Activated CD8-positive, alpha-beta memory T cell treated with anti-CD3 and anti-CD28 coated beads, Interleukin-2, amount 10 ng/mL, durations not matched to agents 7 days and 5 days (primary cell): ENCODE results near the gene CLMN. TPM values are rescaled to one million over a fixed set of nuclear protein-coding genes. Genes with fewer than 3 reads are reported as not detected.

Source experiments
- ATAC-seq: fragments of 150-1000 bp; cut with Tn5 transposase; one replicate; pipeline ENCODE4 v1.10.0; 2021; ENCODE audit warnings: moderate library complexity
- CTCF ChIA-PET: fragments of 350-600 bp; sonication (Branson Sonifier 250); formaldehyde crosslinking; loops from one replicate; lab custom pipeline; 2021; ENCODE audit warnings: antibody characterized with exemption; lab: Charles Lee
- DNase-seq: peaks from one replicate; pipeline ENCODE4 v3.0.0-alpha.2; 2020
- H3K27ac Mint-ChIP-seq: one replicate; pipeline ENCODE4 v1.8.0; 2021; ENCODE audit warnings: mild to moderate bottlenecking, mixed read lengths
- H3K27me3 Mint-ChIP-seq: one replicate; pipeline ENCODE4 v1.8.0; 2021; ENCODE audit warnings: mixed read lengths
- H3K36me3 Mint-ChIP-seq: one replicate; pipeline ENCODE4 v1.8.0; 2021; ENCODE audit warnings: mild to moderate bottlenecking, mixed read lengths
- H3K4me1 Mint-ChIP-seq: one replicate; pipeline ENCODE4 v1.8.0; 2021; ENCODE audit warnings: mixed read lengths
- H3K4me3 Mint-ChIP-seq: one replicate; pipeline ENCODE4 v1.8.0; 2021; ENCODE audit warnings: mild to moderate bottlenecking, moderate library complexity, mixed read lengths
- H3K9me3 Mint-ChIP-seq: one replicate; pipeline ENCODE4 v1.8.0; 2022; ENCODE audit warnings: low read depth, mixed read lengths
- total RNA-seq, 2 experiments: library from RNA; stranded (reverse); gene quantifications; one replicate each; pipeline ENCODE4 v1.2.3, GENCODE V29; 2021

Gene CLMN
- total RNA-seq, 2 experiments from 2014 or later: 0.42 to 0.91 TPM

GRCh38 chr14:95246870-95247269 lies 72.8 kb downstream of the CLMN start:
- peaks cover 30% of the 10 kb centered on the region for H3K27me3 Mint-ChIP-seq
- no peaks in the 10 kb centered on the region for H3K9me3 Mint-ChIP-seq
- H3K4me3 Mint-ChIP-seq: no peak overlapping the region
- no peak overlapping the region for H3K27ac Mint-ChIP-seq
- ATAC-seq (no peak), DNase-seq (no peak)
- H3K36me3 Mint-ChIP-seq: no peaks in the 10 kb centered on the region
- CTCF ChIA-PET: no interaction called here
- no peaks in the 10 kb centered on the region for H3K4me1 Mint-ChIP-seq

DNA sequence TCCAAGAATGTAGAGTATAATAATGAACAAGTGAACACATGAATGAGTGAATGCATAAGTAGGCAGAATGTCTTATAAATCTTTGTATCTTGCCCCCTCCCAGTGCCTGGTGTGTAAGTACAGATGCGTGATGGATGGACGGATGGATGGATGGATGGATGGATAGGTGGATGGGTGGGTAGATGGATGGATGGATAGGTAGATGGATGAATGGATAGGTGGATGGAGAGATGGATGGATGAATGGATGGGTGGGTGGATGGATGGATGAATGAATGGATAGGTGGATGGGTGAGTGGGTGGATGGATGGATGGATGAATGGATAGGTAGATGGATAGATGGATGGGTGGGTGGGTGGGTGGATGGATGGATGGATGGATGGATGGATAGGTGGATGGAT lies 74.4 kb downstream of the CLMN start:
- CTCF ChIA-PET: no interaction called here
- Mint-ChIP-seq H3K27ac (no peak overlapping the region), H3K4me1 (no peaks in the 10 kb centered on the region), H3K4me3 (no peak overlapping the region), H3K27me3 (peaks cover 19% of the 10 kb centered on the region), H3K9me3 (no peaks in the 10 kb centered on the region), H3K36me3 (no peaks in the 10 kb centered on the region)
- DNase-seq (no peak), ATAC-seq (no peak)

DNA sequence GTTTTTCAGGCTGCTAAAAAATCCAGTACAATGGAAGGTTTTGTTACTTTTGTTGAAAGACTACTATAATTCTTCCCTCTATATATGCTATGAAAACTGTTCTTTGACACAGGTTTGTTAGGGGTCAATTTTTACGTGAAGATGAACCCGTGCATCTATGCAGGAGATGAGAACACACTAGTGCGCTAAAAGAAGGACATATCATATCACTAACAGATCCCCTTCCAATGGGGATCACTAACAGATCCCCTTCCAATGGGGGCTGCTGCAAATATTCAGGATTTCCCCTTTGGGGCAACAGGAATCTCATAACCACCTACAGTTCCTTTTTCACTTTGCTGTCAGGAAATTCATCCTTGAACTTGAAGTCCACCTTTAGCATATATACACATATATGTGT lies 75.1 kb downstream of the CLMN start:
- Mint-ChIP-seq H3K4me3 (no peak overlapping the region), H3K36me3 (no peaks in the 10 kb centered on the region), H3K27ac (no peak overlapping the region)

DNA sequence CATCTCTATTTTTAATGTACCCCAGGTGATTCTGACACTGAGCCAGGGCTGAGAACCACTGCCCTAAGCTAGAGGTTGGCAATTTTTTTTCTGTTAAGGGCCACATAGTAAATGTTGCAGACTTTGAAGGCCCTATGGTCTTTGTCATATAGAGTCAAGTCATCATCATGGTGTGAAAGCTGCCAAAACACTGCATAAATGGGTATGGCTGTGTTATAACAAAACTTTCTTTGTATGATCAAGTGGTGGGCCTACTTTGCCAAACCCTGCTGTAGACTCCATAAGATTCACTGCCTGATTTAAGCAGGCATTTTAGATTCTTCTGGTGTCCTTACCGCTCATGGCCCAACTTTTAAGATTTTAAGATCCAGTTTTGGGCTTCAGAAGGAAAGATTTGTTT lies 76.8 kb downstream of the CLMN start:
- DNase-seq: no peak
- H3K4me1 Mint-ChIP-seq: no peaks in the 10 kb centered on the region
- H3K36me3 Mint-ChIP-seq: no peaks in the 10 kb centered on the region
- CTCF ChIA-PET: no interaction called here
- no peak overlapping the region for H3K4me3 Mint-ChIP-seq
- no peak for ATAC-seq
- peaks cover 4% of the 10 kb centered on the region for H3K27me3 Mint-ChIP-seq
- no peaks in the 10 kb centered on the region for H3K9me3 Mint-ChIP-seq
- no peak overlapping the region for H3K27ac Mint-ChIP-seq

More for the DNA sequence above, 75.1 kb downstream of the CLMN start:
- CTCF ChIA-PET: no interaction called here
- no peak for ATAC-seq
- Mint-ChIP-seq H3K9me3 (no peaks in the 10 kb centered on the region), H3K4me1 (no peaks in the 10 kb centered on the region), H3K27me3 (peaks cover 11% of the 10 kb centered on the region)
- no peak for DNase-seq

DNA sequence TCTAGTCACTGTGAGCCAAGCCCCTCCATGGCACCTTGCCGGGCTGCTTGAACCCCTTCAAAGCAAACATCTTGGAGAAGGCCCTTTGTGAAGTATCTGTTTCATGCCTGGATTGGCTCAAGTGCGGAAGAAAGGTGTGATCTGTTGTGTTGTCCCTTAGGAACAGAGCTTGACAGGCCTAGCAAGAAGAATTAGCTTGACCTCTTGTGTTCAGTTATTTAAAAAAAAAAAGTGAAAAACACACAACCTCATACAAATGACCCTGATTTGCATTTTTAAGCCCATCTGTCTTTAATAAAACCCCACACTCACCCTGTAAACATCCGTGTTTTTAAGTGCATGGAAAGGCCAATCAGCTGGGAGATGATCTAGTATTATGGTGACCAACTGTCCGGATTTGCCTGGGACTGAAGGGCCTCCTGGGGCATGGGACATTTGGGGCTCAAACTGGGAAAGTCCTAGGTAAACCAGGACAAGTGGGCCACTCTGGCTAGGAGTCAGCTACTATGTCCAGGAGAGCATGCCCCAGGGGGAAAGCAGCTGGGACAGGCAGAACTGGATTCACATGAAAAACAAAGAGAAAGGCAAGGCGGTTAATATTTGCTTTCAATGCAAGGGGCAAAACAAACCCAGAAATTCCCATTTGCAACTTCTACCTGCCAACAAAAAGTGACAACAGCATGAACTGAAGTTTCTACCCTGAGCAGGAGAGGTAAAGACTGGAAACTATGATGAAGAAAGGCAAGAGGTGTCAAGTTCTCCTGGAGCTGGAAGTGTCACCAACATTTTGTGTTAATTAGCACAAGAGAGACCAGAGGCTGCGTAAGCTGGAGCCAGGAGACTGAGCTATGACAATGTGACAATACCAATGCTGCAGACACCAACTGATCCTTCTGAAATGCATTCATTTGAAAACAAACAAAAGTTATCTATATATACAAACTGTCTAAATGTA lies 78.6 kb downstream of the CLMN start:
- no peak overlapping the region for H3K27ac Mint-ChIP-seq
- CTCF ChIA-PET: no interaction called here

GRCh38 chr14:95238487-95239298 lies 81.0 kb downstream of the CLMN start:
- no peak overlapping the region for H3K27ac Mint-ChIP-seq
- no peaks in the 10 kb centered on the region for H3K27me3 Mint-ChIP-seq
- CTCF ChIA-PET: no interaction called here

More for the DNA sequence above, 78.6 kb downstream of the CLMN start:
- DNase-seq (no peak), ATAC-seq (no peak)
- Mint-ChIP-seq H3K27me3 (no peaks in the 10 kb centered on the region), H3K36me3 (no peaks in the 10 kb centered on the region), H3K4me3 (no peak overlapping the region), H3K4me1 (no peaks in the 10 kb centered on the region), H3K9me3 (no peaks in the 10 kb centered on the region)

DNA sequence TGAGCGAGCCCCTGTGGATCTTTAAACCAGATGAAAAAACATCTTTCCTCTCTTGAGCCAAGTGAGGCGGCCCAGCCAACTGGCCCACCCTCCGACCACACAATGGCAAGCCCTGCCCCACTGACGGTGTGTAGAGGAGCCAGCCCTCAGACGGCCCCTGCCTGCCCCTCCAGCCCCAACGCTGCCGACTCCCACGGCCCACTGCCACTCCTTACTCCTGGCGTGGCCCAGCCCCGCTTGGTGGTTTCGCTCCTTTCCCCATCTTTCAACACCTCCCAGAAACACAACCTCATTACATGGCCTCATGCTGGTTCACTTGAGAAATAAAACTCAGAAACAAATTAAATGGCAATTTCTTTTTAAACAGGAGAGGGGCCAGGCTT lies 81.8 kb downstream of the CLMN start:
- no peak overlapping the region for H3K27ac Mint-ChIP-seq
- no peak overlapping the region for H3K4me3 Mint-ChIP-seq
- H3K9me3 Mint-ChIP-seq: no peaks in the 10 kb centered on the region
- ATAC-seq: no peak
- no peaks in the 10 kb centered on the region for H3K27me3 Mint-ChIP-seq
- no peaks in the 10 kb centered on the region for H3K36me3 Mint-ChIP-seq
- no peaks in the 10 kb centered on the region for H3K4me1 Mint-ChIP-seq
- DNase-seq: no peak
- CTCF ChIA-PET: no interaction called here

More at GRCh38 chr14:95238487-95239298, 81.0 kb downstream of the CLMN start:
- ATAC-seq (no peak), DNase-seq (no peak)
- Mint-ChIP-seq H3K36me3 (no peaks in the 10 kb centered on the region), H3K9me3 (no peaks in the 10 kb centered on the region), H3K4me3 (no peak overlapping the region), H3K4me1 (no peaks in the 10 kb centered on the region)

DNA sequence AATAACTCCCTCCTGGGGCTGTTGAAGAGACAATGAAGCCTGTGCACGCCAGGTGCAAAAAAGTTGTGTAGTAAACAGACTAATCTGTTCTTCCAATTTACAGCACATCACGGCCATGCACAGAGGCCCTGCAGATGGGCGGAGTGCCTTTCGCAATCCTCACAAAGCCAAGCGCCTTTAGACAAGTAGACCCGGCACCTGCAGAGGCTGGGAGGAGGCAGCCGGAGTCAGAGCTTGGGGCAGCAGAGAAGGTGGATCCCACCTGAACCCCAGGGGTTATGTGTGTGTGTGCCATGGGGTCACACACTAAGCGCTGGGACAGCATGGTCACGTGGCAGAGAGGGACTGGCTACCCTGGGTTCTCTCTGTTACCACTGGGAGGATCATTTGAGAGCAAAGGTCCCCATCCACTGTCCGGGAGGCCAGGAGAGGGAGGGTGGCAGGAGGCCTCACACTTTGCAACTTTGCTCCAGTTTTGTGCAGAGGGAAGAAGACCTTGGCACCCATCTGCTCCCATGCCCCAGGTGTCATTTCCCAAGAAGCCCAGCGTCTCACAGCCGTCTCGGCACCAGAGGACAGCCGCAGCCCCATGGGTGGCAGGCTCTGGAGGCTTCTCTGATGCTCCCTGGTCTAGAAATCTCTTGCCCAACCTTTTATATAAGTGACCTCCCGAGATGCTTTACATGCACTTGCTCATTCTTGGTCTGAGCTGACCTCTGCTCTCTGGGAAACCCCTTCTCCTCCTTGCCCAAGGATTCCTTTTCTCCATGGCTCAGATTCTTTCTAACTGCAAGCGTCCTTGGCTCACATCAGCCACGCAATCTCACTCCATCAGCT lies 82.4 kb downstream of the CLMN start:
- no peaks in the 10 kb centered on the region for H3K27me3 Mint-ChIP-seq
- no peaks in the 10 kb centered on the region for H3K4me1 Mint-ChIP-seq
- no peaks in the 10 kb centered on the region for H3K36me3 Mint-ChIP-seq
- DNase-seq: no peak
- no peak overlapping the region for H3K4me3 Mint-ChIP-seq
- no peak for ATAC-seq
- H3K9me3 Mint-ChIP-seq: no peaks in the 10 kb centered on the region
- no peak overlapping the region for H3K27ac Mint-ChIP-seq
- CTCF ChIA-PET: no interaction called here

DNA sequence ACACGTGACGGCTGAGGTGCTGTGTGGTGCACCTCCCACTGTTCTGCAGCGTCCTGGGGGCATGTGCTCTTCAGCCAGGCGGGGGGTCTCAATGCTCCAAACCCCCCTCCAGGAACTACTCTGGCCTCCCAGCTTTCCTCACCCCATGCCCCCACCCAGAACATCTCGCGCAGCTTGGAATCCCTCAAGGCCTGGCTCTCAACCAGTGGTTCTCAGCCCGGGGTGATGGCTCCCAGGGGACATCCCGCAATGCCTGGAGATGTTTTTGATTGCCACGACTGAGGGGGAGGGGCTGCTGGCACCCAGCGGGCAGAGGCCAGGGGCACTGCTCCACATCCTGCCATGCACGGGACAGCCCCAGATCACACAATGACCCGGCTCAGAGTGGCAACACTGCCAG lies 83.5 kb downstream of the CLMN start:
- H3K4me1 Mint-ChIP-seq: no peaks in the 10 kb centered on the region
- no peak overlapping the region for H3K27ac Mint-ChIP-seq
- no peaks in the 10 kb centered on the region for H3K36me3 Mint-ChIP-seq
- no peaks in the 10 kb centered on the region for H3K27me3 Mint-ChIP-seq
- H3K4me3 Mint-ChIP-seq: no peak overlapping the region
- DNase-seq: no peak
- ATAC-seq: no peak
- CTCF ChIA-PET: no interaction called here
- no peaks in the 10 kb centered on the region for H3K9me3 Mint-ChIP-seq

DNA sequence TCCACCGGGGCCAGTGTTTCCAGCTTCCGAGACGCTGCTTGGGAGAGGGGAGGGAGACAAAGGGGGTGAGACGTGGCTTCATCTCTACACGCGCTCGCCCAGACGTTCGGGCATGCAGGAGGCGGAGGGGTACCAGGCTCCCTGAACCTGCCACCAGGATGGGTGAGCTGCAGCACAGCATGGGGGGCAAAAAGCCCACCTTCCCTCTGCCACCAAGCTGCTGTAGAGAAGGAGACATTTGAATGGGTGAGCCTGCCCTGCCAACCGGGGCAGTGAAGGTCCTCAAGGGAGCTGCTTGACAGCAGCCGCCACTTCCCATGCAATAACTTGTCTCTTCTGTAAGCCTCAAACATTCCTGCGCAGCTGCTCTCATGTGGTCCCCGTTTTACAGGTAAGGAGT lies 83.9 kb downstream of the CLMN start:
- no peak for DNase-seq

DNA sequence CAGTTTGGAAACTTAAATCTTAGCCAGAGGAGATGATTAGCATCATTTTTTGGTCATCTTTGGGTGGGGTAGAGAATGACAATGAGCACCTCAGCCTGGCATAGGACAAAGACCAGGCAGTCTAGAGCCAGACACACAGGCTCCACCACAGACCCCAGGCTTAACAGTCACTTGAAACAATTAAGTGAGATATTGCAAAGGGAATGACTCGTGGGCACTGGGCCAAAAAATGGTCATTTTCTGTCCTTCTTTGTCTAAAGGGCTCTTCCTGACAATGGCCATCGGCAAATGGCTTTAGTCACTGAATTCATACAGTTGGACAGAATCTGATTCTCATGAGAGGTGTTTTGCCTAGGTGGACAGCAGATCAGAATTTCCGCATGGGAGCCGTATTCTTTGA lies 84.4 kb downstream of the CLMN start:
- no peaks in the 10 kb centered on the region for H3K9me3 Mint-ChIP-seq
- no peak for DNase-seq
- no peaks in the 10 kb centered on the region for H3K4me1 Mint-ChIP-seq
- H3K27ac Mint-ChIP-seq: no peak overlapping the region
- H3K27me3 Mint-ChIP-seq: no peaks in the 10 kb centered on the region
- CTCF ChIA-PET: no interaction called here
- no peak overlapping the region for H3K4me3 Mint-ChIP-seq
- no peaks in the 10 kb centered on the region for H3K36me3 Mint-ChIP-seq
- ATAC-seq: no peak

More for the DNA sequence above, 83.9 kb downstream of the CLMN start:
- Mint-ChIP-seq H3K9me3 (no peaks in the 10 kb centered on the region), H3K27me3 (no peaks in the 10 kb centered on the region), H3K4me1 (no peaks in the 10 kb centered on the region), H3K36me3 (no peaks in the 10 kb centered on the region), H3K4me3 (no peak overlapping the region), H3K27ac (no peak overlapping the region)
- CTCF ChIA-PET: no interaction called here
- ATAC-seq: no peak

DNA sequence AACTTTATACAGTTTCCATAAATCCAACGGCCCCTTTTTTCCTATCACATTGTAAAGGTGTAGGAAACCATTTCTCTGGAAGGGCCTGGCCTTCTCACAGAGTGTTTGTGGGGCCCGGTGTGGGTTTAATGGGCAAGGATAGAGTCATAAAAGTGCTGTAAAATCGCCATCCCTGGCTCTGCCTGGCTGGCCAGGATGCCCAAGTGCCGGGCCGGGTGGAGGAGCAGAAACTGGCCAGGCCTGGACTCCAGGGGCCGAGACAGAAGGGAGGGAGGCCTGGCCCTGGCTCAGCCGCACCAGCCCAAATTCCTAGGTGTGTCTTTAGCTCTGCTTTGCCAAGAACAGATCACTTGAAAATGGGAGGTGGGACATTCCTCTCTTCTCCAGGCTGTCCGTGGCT lies 85.3 kb downstream of the CLMN start:
- no peaks in the 10 kb centered on the region for H3K9me3 Mint-ChIP-seq
- ATAC-seq (no peak), DNase-seq (no peak)
- no peak overlapping the region for H3K4me3 Mint-ChIP-seq
- CTCF ChIA-PET: no interaction called here
- H3K27me3 Mint-ChIP-seq: no peaks in the 10 kb centered on the region
- no peaks in the 10 kb centered on the region for H3K4me1 Mint-ChIP-seq
- no peaks in the 10 kb centered on the region for H3K36me3 Mint-ChIP-seq
- H3K27ac Mint-ChIP-seq: no peak overlapping the region

DNA sequence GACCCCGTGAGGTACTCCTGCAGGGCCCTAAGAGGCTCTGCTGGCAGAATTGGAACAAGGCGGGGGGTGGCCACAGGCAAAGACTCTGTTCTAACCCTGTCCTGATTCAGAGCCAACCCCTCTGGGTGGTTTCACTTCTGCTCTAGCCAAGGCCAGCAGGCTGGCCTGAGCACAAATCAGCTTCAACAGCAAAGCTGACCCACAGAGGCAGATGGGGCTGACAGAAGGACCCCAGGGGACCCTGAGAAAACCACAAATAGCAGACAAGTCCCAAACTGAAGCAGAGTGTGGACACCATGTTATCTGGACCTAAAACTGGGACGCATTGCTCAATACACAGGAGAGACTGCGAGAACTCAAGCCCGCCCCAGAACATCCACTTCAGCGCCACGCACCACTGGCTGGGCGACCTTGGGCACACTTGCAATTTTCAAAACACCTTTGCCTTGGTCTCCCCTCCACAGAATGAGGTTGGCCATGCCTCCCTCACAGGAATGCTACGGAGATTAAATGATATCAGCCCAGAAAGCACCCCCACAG lies 85.9 kb downstream of the CLMN start:
- H3K9me3 Mint-ChIP-seq: no peaks in the 10 kb centered on the region

More for the DNA sequence above, 85.9 kb downstream of the CLMN start:
- no peaks in the 10 kb centered on the region for H3K27me3 Mint-ChIP-seq
- ATAC-seq: no peak
- no peak for DNase-seq
- CTCF ChIA-PET: no interaction called here
- no peaks in the 10 kb centered on the region for H3K4me1 Mint-ChIP-seq
- no peaks in the 10 kb centered on the region for H3K36me3 Mint-ChIP-seq
- no peak overlapping the region for H3K4me3 Mint-ChIP-seq
- H3K27ac Mint-ChIP-seq: no peak overlapping the region
